Ishikawa (cell line): Measurements from ENCODE around the gene RPRD2.

Experiments
- CEBPB ChIP-seq: IDR thresholded peaks from 2 replicates; pipeline ENCODE4 v1.6.1; 2012
- CREB1 ChIP-seq: IDR thresholded peaks from 2 replicates; pipeline ENCODE4 v1.6.1; 2012; ENCODE audit warnings: low read depth
- EP300 ChIP-seq: IDR thresholded peaks from 2 replicates; pipeline ENCODE4 v1.6.1; 2012; ENCODE audit warnings: borderline replicate concordance
- FOXM1 ChIP-seq: IDR thresholded peaks from 2 replicates; pipeline ENCODE4 v1.6.1; 2012; ENCODE audit warnings: low read depth, borderline replicate concordance
- RAD21 ChIP-seq: IDR thresholded peaks from 2 replicates; pipeline ENCODE4 v1.6.1; 2012; ENCODE audit warnings: low read depth
- TAF1 ChIP-seq: IDR thresholded peaks from 2 replicates; pipeline ENCODE4 v1.6.1; 2012; ENCODE audit warnings: low read depth, mild to moderate bottlenecking
- TCF12 ChIP-seq: IDR thresholded peaks from 2 replicates; pipeline ENCODE4 v1.6.1; 2012; ENCODE audit warnings: low read depth
- TEAD4 ChIP-seq: IDR thresholded peaks from 2 replicates; pipeline ENCODE4 v1.6.1; 2012
- YY1 ChIP-seq: IDR thresholded peaks from 2 replicates; pipeline ENCODE4 v1.6.1; 2012; ENCODE audit warnings: low read depth
- ZBTB7A ChIP-seq: IDR thresholded peaks from 2 replicates; pipeline ENCODE4 v1.6.1; 2012; ENCODE audit warnings: low read depth

DNA sequence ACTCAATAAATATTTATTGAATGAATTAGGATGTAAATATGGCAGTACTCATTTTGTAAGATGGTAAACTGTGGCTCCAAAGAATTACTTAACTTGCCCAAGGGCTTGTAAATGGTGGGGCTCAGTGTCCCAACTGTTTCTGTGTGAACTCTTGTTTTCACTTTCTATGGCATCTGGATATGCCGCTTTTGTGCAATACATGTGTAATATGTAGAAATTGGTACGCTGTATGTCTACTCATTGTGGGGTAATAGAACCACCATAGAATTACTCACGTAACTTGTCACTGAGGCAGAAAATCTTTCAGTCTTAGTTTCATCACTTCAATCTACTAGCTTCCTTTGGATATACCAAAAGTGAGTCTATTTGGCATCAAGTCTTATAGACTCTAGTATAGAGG is 41.6 kb upstream of the RPRD2 start:
- no peak for TF ChIP-seq TCF12
- no peak for TF ChIP-seq TEAD4
- no peak for TF ChIP-seq CEBPB
- TF ChIP-seq EP300, result no peak
- TF ChIP-seq YY1, result no peak
- no peak for TF ChIP-seq RAD21
- TF ChIP-seq FOXM1, result no peak
- no peak for TF ChIP-seq TAF1
- TF ChIP-seq CREB1, result no peak
- TF ChIP-seq ZBTB7A, result no peak
